ENCODE measurements around the gene TTC33. TPM values are rescaled to one million over a fixed set of nuclear protein-coding genes. Genes with fewer than 3 reads are reported as not detected.
A peak's percentile ranks its signal among the peaks of the same experiment; 100 is the strongest.

The TTC33 gene
- total and polyA plus RNA-seq, 12 donors, result 6.4 to 20.1 (median 17.5) TPM

DNA sequence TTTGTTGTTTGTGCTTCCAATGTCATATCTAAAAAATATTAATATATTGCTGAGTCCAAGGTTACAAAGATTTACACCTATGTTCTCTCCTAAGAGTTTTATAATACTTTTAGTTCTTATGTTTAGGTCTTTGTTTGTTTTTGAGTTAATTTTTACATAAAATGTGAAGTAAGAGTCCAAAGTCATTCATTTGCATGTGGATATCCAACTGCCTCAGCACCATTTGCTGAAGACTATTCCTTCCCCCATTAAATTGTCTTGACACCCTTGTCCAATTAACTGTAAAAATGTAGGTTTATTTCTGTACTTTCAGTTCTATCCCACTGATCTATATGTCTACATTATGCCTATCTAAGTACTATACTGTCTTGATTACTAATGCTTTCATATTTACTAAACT is 35.7 kb downstream of the TTC33 start:
- H3K4me1 ChIP-seq, result peaks cover 0 to 7% (median 0%) of the 10 kb centered on the region in 9 donors
- TF ChIP-seq, protein P1, sequence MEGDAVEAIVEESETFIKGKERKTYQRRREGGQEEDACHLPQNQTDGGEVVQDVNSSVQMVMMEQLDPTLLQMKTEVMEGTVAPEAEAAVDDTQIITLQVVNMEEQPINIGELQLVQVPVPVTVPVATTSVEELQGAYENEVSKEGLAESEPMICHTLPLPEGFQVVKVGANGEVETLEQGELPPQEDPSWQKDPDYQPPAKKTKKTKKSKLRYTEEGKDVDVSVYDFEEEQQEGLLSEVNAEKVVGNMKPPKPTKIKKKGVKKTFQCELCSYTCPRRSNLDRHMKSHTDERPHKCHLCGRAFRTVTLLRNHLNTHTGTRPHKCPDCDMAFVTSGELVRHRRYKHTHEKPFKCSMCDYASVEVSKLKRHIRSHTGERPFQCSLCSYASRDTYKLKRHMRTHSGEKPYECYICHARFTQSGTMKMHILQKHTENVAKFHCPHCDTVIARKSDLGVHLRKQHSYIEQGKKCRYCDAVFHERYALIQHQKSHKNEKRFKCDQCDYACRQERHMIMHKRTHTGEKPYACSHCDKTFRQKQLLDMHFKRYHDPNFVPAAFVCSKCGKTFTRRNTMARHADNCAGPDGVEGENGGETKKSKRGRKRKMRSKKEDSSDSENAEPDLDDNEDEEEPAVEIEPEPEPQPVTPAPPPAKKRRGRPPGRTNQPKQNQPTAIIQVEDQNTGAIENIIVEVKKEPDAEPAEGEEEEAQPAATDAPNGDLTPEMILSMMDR (IDR thresholded peaks at IDR 0.05), result no peak
- ATAC-seq (no peak), DNase-seq (no peak)
- peaks cover 0 to 14% (median 0%) of the 10 kb centered on the region in 11 donors for H3K9me3 ChIP-seq
- peaks cover 0 to 79% (median 6%) of the 10 kb centered on the region in 9 donors for H3K36me3 ChIP-seq
- intact Hi-C loops (cut with DNase I), result no loop called here
- no peak overlapping the region for H3K27ac ChIP-seq
- no peaks in the 10 kb centered on the region for H3K27me3 ChIP-seq
- H3K4me3 ChIP-seq, result no peak overlapping the region

DNA sequence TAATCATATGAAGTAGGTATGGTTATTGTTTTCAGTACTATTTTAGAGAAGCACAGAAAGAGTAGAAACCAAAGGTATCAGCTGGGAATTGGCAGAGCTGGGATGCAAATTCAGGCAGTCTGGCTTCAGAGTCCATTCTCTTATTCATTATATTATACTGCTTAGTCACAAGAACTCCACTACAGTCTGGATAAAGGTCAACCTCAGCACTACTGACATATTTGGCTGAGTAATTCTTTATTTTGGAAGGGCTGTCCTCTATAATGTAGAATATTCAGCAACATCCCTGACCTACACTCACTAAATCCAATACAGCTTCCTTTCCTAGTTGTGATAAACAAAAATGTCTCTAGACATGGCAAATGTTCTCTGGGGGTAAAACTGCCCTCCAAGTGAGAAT is 38.5 kb downstream of the TTC33 start:
- DNase-seq (no peak), ATAC-seq (peak in 1 of 8 donors; percentile 65)
- TF ChIP-seq, protein P1 (IDR thresholded peaks at IDR 0.05), result no peak
- H3K27ac ChIP-seq, result no peak overlapping the region
- intact Hi-C loops (cut with DNase I), result no loop called here
- peaks cover 0 to 7% (median 0%) of the 10 kb centered on the region in 9 donors for H3K4me1 ChIP-seq
- H3K4me3 ChIP-seq, result no peak overlapping the region
- peaks cover 0 to 70% (median 6%) of the 10 kb centered on the region in 9 donors for H3K36me3 ChIP-seq
- peaks cover 0 to 14% (median 0%) of the 10 kb centered on the region in 11 donors for H3K9me3 ChIP-seq
- no peaks in the 10 kb centered on the region for H3K27me3 ChIP-seq

DNA sequence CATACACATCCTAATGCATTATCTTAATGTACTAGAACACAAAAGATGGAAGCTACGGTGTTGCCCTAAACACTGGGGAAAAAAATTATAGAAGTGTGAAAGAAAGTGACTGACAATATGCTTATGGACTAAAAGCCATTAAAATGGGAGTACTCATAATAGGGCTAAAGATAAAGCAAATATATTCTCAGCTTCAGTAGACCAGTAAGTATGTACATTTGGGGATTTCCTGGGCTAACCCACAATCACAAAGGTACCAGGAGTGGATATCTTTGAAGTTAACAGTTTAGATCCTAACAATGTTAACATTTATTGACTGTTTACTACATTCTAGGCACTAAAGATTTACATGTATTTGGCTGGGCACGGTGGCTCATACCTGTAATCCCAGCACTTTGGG is 39.2 kb downstream of the TTC33 start:
- ATAC-seq, result no peak
- WGBS, 2 donors, result 93 to 96% methylated on average over 2 of the region's 2 CpGs
- Histone ChIP-seq H3K4me1 (peaks cover 0 to 7% (median 0%) of the 10 kb centered on the region in 9 donors), H3K27me3 (no peaks in the 10 kb centered on the region), H3K27ac (no peak overlapping the region), H3K9me3 (peaks cover 0 to 11% (median 0%) of the 10 kb centered on the region in 11 donors), H3K4me3 (no peak overlapping the region), H3K36me3 (peaks cover 0 to 63% (median 6%) of the 10 kb centered on the region in 9 donors)
- TF ChIP-seq, protein P1 (IDR thresholded peaks at IDR 0.05), result no peak
- intact Hi-C loops (cut with DNase I), result no loop called here
- DNase-seq, result no peak

- no peak for ATAC-seq
- intact Hi-C loops (cut with DNase I), result no loop called here
- H3K36me3 ChIP-seq, result peaks cover 0 to 57% (median 4%) of the 10 kb centered on the region in 9 donors
- H3K4me1 ChIP-seq, result peaks cover 0 to 7% (median 0%) of the 10 kb centered on the region in 9 donors
- no peak for DNase-seq
- TF ChIP-seq, protein P1 (IDR thresholded peaks at IDR 0.05), result peak in 4 of 9 donors; percentile 22 to 35 (median 26)
- H3K27ac ChIP-seq, result no peak overlapping the region
- H3K4me3 ChIP-seq, result no peak overlapping the region
- 30 to 61% methylated on average over 2 of the region's 2 CpGs for WGBS, 2 donors
- peaks cover 0 to 11% (median 0%) of the 10 kb centered on the region in 11 donors for H3K9me3 ChIP-seq
- H3K27me3 ChIP-seq, result no peaks in the 10 kb centered on the region
Observed at GRCh38 chr5:40716000-40716399, 39.8 kb downstream of the TTC33 start.

Data from heart right ventricle (tissue), 16 donors.